Lower leg skin (tissue), 4 donors: Measurements from ENCODE around the gene CARS1. TPM values are rescaled to one million over a fixed set of nuclear protein-coding genes. Genes with fewer than 3 reads are reported as not detected.

Experiments used
- DNase-seq, 2 donors: peaks; one replicate each; pipeline ENCODE4 v3.0.0-alpha.2; 2019; ENCODE audit warnings: low spot score in 2 of 2
- H3K4me3 ChIP-seq: fragments of 200-600 bp; sonication (generic); 2 replicates; pipeline ENCODE4 v1.5.1; 2017; ENCODE audit warnings: mild to moderate bottlenecking, low read depth; ENCODE audit not compliant: poor library complexity, severe bottlenecking
- CTCF ChIP-seq, 3 donors: fragments of 450-650 bp; IDR thresholded peaks; one replicate each; pipeline ENCODE4 v1.5.1; 2016; ENCODE audit warnings: antibody characterized with exemption in 3 of 3, mild to moderate bottlenecking in 3 of 3, moderate library complexity in 2 of 3
- POLR2A ChIP-seq, 2 donors: fragments of 450-650 bp; IDR thresholded peaks; one replicate each; pipeline ENCODE4 v1.6.1; 2016 to 2017; ENCODE audit warnings: antibody characterized with exemption in 2 of 2, mild to moderate bottlenecking in 1 of 2, moderate library complexity in 1 of 2
- WGBS, 2 donors: methylation state at CpG; one replicate each; pipeline ENCODE4 v1.1.5; 2018; 5-methylcytosine and 5-hydroxymethylcytosine counted together
- intact Hi-C: fragments of 100-400 bp; cut with DNase I; formaldehyde crosslinking; loops from one replicate; pipeline ENCODE4 v1.15.0; 2023; ENCODE audit warnings: low total_unique reads
- total RNA-seq, 4 donors: library from RNA; depleted of rRNA; stranded (reverse); fragments of >200 nt; gene quantifications; one replicate each; pipeline ENCODE4 v1.1.0, GENCODE V29; 2016

The CARS1 gene
- total RNA-seq, 4 donors from 2014 or later, result 56.7 to 63.0 (median 60.7) TPM

- intact Hi-C loops, result no loop called here
- peak in 1 of 2 donors; percentile 45 for DNase-seq
- no peak for TF ChIP-seq POLR2A (IDR thresholded peaks at IDR 0.05)
- no peak for TF ChIP-seq CTCF (IDR thresholded peaks at IDR 0.05)
- H3K4me3 ChIP-seq, result no peak overlapping the region
- WGBS, 2 donors, result 78 to 94% methylated on average over 10 of the region's 10 CpGs
These were observed 57.7 kb downstream of the CARS1 start for GRCh38 chr11:2999464-2999998.

- 84 to 85% methylated on average over 6 of the region's 7 CpGs for WGBS, 2 donors
- TF ChIP-seq POLR2A (IDR thresholded peaks at IDR 0.05), result no peak
- no peak for TF ChIP-seq CTCF (IDR thresholded peaks at IDR 0.05)
- no peak overlapping the region for H3K4me3 ChIP-seq
- peak in 1 of 2 donors; percentile 31 for DNase-seq
- intact Hi-C loops, result no loop called here
These were observed 59.0 kb downstream of the CARS1 start for GRCh38 chr11:2998073-2998850.

GRCh38 chr11:2997406-2997805 is 59.8 kb downstream of the CARS1 start:
- no peak overlapping the region for H3K4me3 ChIP-seq
- DNase-seq, result peak in 1 of 2 donors; percentile 54
- 97 to 99% methylated on average over 4 of the region's 4 CpGs for WGBS, 2 donors
- no peak for TF ChIP-seq CTCF (IDR thresholded peaks at IDR 0.05)
- no peak for TF ChIP-seq POLR2A (IDR thresholded peaks at IDR 0.05)
- intact Hi-C loops, result no loop called here

- peak in 1 of 2 donors; percentile 54 for DNase-seq
- WGBS, 2 donors, result 75 to 79% methylated on average over 6 of the region's 6 CpGs
- no peak for TF ChIP-seq POLR2A (IDR thresholded peaks at IDR 0.05)
- TF ChIP-seq CTCF (IDR thresholded peaks at IDR 0.05), result no peak
- H3K4me3 ChIP-seq, result no peak overlapping the region
- intact Hi-C loops, result no loop called here
These were observed 60.2 kb downstream of the CARS1 start for GRCh38 chr11:2996976-2997375.

- 83 to 90% methylated on average over 14 of the region's 14 CpGs for WGBS, 2 donors
- TF ChIP-seq CTCF (IDR thresholded peaks at IDR 0.05) (no peak), POLR2A (IDR thresholded peaks at IDR 0.05) (no peak)
- peak in 1 of 2 donors; percentile 76 for DNase-seq
These were observed 61.2 kb downstream of the CARS1 start for GRCh38 chr11:2995893-2996554.

More at GRCh38 chr11:2995893-2996554, 61.2 kb downstream of the CARS1 start:
- no peak overlapping the region for H3K4me3 ChIP-seq
- intact Hi-C loops, result no loop called here
